HG03095 (cell line): Measurements from ENCODE around the gene CCDC142.

Experiments used
- ATAC-seq: cut with Tn5 transposase; IDR thresholded peaks from one replicate; pipeline ENCODE4 v1.9.1; 2021; ENCODE audit warnings: moderate library complexity; ENCODE audit not compliant: unreplicated experiment

Gene CCDC142

DNA sequence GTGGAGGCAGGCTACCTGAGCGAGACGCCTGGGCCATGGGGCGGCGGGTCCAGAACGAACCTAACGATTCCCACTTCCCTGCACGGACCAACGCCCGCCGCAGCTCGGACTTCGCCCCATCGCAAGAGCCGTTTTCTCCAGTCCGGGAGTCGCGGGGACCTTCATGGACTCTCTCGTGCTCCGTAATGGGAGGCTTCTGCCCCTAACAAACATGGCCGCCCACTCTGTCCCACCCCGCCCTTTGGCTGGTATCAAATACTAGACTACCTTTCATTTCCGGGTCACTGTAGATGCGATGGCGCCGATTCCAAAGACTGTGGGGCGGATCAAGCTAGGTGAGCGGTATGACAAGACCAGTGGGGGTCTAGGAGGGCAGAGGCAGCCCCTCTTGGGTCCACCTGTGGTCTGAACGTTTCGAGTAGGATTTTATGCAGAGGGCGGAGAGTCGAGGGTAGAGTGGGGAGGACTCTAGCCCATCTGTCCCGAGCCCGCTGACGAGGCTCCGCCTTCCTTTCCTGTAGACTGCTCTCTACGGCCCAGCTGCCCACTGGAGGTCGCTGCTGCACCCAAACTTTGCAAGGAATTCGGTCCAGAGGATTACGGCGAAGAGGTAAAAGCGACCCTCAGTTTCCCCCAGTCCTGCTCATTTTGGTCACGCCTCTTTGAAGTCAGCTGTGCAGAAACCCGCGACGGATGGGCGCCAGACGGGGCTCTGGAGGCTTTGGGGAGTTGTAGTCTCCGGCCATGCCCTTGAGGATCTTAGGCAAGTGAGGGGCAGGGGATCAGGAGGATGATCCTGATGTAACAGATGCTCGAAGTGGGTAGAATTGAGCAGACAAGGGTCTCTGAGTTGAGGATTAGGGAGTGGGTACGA is at the start of gene CCDC142, which contains the start of gene TTC31:
Gene CCDC142, minus strand, starts transcription at position 198 of the 874 bp plus-strand sequence. Its CDS starts 161 bp downstream, at position 37.
Gene TTC31, plus strand, starts transcription at position 281 of the 874 bp plus-strand sequence. Its CDS starts 15 bp downstream, at position 296.
- ATAC-seq: peak; percentile 88

GRCh38 chr2:74532222-74532621 is 49.4 kb upstream of the CCDC142 start:
- no peak for ATAC-seq

DNA sequence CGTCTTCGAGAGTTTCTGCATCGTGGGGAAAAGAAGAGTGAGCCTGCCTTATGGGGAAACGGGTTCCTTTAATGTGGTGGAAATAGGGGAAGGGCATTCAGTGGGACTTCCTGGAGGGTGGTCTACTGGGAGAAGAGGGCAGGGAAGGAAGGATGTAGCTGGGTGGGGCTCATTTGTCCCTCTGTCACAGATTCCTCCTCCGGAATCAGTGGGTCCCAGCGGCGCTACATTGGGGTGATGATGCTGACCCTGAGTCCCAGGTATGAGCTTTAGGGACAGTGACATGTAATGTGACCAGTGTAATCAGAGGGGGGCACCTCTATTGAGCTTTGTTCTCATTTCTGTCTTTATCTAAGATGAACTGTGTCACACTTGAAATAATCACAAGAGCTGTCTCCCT is 48.9 kb upstream of the CCDC142 start:
- no peak for ATAC-seq

GRCh38 chr2:74530239-74531187 is 47.7 kb upstream of the CCDC142 start:
- peak; percentile 32 for ATAC-seq

GRCh38 chr2:74529357-74530238 is 46.8 kb upstream of the CCDC142 start, which contains the start of the genes AUP1 and HTRA2:
Gene AUP1 (minus strand): TSS chr2:74529706. CDS start chr2:74529629, 77 bp downstream.
Gene HTRA2 (plus strand): TSS chr2:74529933. CDS start chr2:74530007, 74 bp downstream.
- ATAC-seq: peak; percentile 74

DNA sequence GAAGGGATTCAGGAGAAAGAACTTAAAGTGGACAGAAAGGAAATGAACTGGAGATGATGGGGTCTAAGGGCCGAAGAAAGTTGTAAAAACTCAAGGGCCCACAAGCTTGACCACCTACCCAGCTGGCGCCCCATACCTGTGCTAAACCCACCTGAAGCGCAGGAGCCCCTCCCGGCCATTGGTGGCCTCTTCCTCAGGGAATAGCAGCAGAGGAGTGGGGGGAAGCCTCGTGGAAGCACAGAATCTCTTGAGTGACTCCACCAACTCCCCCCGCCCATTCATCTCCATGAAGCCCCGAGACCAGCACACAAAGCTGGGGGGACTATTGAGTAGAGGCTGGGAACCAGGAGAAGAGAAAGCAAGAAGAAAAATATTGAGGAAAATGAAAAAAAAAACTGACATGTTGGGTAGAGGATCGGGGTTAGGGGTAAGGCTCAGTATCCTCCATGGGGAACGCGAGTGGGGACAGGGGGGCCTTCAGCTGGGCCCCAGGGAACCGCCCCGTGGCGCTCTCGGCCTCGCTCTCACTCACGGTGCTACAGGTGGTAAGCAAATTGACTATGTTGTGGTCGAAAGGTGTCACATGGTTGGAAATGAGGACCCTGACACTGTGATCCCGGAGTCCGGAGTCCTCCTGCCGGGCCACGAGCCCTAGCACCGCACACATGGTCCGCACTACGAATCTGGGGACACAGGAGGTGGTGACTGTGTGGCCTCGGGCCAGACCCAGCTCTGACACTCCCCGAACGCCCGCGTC is 46.0 kb upstream of the CCDC142 start:
- ATAC-seq: no peak

DNA sequence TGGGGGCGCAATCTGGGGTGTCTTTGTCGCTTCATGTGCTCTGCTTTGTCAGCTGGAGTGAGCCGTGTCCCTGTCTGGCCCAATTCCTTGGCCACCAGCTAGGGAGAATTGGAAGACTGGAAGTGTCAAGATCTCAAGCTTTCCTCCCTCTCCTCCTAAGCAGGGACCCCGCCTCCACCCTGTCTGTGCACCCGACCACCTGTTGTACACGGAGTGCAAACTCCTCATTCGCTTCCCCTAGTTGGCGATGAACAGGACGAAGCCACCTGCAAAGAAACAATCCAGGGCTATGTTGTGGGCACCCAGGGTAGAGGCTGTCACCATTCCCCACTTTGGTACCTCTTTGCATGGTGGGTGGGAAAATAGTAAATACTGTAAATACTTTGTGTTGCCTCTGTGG is 44.9 kb upstream of the CCDC142 start:
- no peak for ATAC-seq

DNA sequence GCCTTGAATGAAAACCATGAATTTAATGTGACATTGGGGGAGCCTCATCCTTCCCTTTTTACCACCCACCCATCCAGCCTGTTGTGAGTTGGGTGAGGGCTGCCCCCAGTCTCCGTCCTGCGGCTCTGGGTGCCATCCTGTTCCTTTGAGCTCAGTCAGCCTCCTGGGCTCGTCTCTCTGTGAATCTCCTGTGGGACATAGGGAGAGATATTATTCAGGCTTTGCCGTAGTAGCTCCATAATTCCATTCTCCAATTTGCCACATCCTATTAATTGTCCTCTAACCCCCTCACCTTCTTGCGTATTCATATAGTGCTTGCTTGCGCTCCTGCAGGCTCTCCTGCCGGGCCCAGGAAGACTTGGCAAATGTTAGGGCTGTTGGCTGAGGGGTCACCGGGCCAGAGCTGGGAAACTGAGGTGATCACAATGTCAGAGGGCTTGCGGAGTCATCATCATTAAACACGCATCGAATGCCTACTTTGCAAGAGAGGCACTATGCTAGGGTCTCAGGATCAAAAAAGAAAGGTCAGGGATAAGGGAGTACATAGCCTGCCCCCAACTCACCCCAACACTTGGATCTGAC is 43.9 kb upstream of the CCDC142 start:
- no peak for ATAC-seq

DNA sequence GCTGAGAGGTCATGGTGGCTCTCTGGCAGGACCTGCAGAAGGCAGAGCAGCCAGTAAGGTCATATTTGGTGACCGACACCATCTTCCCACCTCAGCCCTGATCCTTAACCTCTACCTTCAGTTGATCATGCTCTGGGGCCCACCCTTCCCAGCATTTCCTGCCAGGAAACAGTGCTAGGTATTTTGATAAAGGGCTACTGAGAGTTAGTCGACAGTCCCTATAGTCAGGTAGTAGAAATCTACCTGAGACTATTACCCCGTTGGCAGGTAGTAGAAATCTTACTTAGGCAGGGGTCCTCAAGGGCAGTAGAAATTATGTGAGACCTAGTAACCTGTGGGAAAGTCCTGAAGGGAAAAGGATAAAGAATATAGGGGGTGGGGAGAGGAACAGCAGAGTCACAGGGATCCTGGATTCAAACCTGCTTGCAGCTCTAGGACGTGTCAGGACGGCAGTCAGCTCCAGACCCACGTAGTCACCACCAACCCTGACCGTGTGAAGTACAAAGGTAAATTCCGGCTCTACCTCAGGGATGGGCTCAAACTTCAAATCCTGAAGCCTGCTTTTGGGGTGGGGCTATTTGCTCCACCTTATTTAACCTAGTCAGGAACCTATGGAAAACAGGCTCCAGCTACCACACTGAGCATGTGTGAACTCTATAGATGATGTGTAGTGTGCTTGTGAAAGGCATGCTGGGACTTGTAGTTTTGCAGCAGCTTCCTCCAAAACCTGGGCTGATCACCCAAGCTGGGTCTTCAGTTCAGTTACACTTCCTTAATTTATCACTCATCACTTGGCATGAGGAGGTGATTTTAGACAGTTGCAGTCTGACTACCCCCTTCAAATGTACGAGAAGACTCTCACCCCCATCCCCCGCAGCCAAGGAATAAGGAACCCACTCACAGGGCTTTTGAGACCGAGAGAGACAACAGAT is 43.2 kb upstream of the CCDC142 start, which contains the start of gene DQX1:
Gene DQX1, minus strand, starts transcription at position 515 of the 932 bp plus-strand sequence. Its CDS starts 502 bp downstream, at position 13.
- no peak for ATAC-seq

DNA sequence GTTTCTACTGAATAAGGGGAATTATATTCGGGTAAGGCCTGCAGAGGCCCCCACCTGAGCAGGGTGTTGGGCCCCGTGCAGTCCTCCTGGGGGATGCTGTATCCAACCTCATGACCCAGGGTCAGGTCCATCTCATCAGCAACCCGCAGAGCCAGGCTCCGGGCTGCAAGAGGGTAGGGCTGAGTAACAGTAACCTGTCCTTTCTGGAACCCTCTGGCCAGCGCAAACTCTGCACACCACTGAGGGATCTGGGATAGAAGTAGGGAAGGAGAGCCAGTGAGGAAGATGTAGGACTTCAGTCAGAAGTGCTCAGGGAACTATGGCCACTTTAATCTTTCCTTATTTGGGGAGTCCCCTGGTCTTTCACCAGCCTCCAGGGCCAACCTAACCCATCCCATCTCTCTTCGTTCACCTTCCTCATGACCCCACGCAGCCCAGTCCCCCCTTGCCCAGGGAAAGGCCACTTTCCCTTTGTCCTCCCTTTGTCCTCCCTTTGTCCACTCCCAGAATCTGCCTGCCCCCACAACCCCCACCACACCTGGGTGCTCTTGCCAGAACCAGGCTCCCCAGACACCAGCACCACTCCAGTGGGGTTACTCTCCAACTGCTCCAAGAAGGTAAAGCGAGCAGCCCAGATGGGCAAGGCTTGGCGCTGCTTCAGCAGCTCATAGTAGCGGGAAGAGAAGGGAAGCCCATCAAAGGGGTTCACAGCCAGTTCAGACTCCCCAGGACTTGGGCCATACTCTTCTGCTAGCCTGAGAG is 42.3 kb upstream of the CCDC142 start:
- ATAC-seq: no peak

DNA sequence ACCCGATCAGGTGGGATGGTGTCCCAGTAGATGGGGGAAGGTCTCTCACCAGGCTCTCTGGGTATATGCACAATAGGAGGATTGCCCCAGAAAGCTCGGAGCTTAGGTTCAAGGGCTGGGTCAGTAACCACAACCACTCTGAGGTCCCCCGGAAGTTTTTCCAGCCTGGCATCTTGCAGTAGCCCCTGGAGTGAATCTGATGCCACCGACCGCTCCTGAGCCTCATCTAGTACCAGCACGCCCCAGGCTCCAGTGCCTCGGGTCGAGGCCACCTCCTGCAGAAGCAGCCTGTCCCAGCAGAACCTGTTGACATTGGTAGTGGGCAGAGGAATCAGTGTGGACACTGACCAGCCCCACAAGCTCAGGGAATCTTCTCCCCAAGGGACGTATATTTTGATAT is 41.2 kb upstream of the CCDC142 start:
- no peak for ATAC-seq

GRCh38 chr2:74522516-74522915 is 39.7 kb upstream of the CCDC142 start:
- no peak for ATAC-seq

DNA sequence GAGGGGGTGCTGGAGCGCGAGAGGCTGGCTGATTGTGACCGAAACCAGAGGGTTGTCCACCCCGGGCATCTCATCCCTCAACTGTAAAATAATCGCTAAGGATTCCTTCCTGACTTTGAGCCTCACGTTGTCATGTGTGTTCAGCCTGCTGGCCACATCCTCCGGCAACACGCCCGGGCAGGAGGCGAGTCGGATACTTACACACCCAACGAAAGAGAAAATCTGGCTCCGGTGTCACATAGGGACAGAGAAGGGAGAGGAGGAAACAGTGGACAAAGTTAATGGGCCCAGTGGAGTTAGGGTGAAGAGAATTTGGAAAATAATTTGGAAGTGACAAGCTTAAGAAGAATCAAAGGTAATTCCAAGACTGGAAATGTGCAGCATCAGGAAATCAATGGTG is 33.9 kb upstream of the CCDC142 start:
- ATAC-seq: no peak

- no peak for ATAC-seq
Measured at GRCh38 chr2:74515981-74516633, 33.3 kb upstream of the CCDC142 start.

DNA sequence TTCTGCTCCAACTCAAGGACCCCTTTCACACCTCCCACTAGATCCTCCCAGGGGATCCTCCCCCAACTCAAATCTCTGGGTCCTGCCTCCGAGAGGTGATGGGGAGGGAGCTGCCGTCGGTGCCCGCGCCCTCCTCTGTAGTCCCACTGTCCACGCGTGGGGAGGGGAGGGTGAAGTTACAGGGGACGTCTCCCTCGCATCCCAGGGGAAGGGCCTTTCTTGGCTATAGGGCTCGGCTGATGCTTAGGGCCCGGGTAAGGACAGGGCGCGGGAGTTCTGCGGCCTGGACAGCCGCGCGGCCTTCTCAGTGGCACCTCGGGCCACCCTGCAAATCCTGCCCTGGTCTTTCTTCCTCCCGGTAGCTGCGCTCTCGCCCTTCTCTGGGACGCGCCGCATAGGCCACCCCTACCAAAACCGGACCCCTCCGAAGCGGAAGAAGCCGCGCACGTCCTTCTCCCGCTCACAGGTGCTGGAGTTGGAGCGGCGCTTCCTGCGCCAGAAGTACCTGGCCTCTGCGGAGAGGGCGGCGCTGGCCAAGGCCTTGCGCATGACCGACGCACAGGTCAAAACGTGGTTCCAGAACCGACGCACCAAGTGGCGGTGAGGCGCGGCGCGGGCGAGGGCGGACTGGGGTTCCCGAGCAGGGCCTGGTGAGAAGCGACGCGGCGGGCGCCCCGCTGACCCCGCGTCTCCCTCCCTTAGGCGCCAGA is 32.6 kb upstream of the CCDC142 start:
- ATAC-seq: no peak
